ENCODE data around the gene CCL16. TPM values are rescaled to one million over a fixed set of nuclear protein-coding genes. Genes with fewer than 3 reads are reported as not detected.
"Not testable (repeated sequence)": the region's sequence is repeated elsewhere in the genome, so short reads cannot be mapped to it uniquely, and the experiment has no call there.

The CCL16 gene
- polyA plus RNA-seq, 3 donors from 2014 or later = not detected

GRCh38 chr17:36001862-36002603 is 20.7 kb upstream of the CCL16 start:
- Mint-ChIP-seq H3K36me3 (no peaks in the 10 kb centered on the region), H3K9me3 (peaks cover 0 to 2% (median 0%) of the 10 kb centered on the region in 6 donors), H3K27me3 (ENCODE audit: low read depth in 3 of 3) (peaks cover 0 to 2% (median 0%) of the 10 kb centered on the region in 3 donors), H3K27ac (peak overlapping the region in 1 of 6 donors; percentile 49), H3K4me3 (no peak overlapping the region), H3K4me1 (peaks cover 38 to 44% of the 10 kb centered on the region in 2 donors)
- no peak for DNase-seq

- no peaks in the 10 kb centered on the region for H3K36me3 Mint-ChIP-seq
These were observed 19.9 kb upstream of the CCL16 start, which contains the start of gene CCL15 for GRCh38 chr17:36001110-36001771. TSS of gene CCL15 (minus strand) at chr17:36001553. CDS start at chr17:36001492, 61 bp downstream.

GRCh38 chr17:36000732-36001109 is 19.4 kb upstream of the CCL16 start:
- Mint-ChIP-seq H3K4me3 (no peak overlapping the region), H3K4me1 (peaks cover 28 to 34% of the 10 kb centered on the region in 2 donors), H3K36me3 (no peaks in the 10 kb centered on the region), H3K9me3 (peaks cover 0 to 2% (median 0%) of the 10 kb centered on the region in 6 donors), H3K27ac (no peak overlapping the region), H3K27me3 (ENCODE audit: low read depth in 3 of 3) (no peaks in the 10 kb centered on the region)
- no peak for DNase-seq

More at GRCh38 chr17:36001110-36001771, 19.9 kb upstream of the CCL16 start, which contains the start of gene CCL15:
- no peak for DNase-seq
- Mint-ChIP-seq H3K27ac (peak within 1 kb of the TSS in 2 of 6 donors; percentile 49 to 50), H3K4me1 (peaks cover 32 to 39% of the 10 kb centered on the region in 2 donors), H3K4me3 (peak within 1 kb of the TSS in 1 of 5 donors; percentile 2), H3K9me3 (peaks cover 0 to 3% (median 0%) of the 10 kb centered on the region in 6 donors), H3K27me3 (ENCODE audit: low read depth in 3 of 3) (peaks cover 0 to 2% (median 0%) of the 10 kb centered on the region in 3 donors)

GRCh38 chr17:35998756-35999155 is 17.5 kb upstream of the CCL16 start:
- Mint-ChIP-seq H3K4me1 (peaks cover 11 to 16% of the 10 kb centered on the region in 2 donors), H3K27me3 (ENCODE audit: low read depth in 3 of 3) (peaks cover 0 to 2% (median 0%) of the 10 kb centered on the region in 3 donors), H3K36me3 (no peaks in the 10 kb centered on the region), H3K27ac (peak overlapping the region in 5 of 6 donors; percentile 31 to 62 (median 53)), H3K4me3 (no peak overlapping the region), H3K9me3 (peaks cover 0 to 2% (median 0%) of the 10 kb centered on the region in 6 donors)
- DNase-seq = no peak

GRCh38 chr17:35998018-35998545 is 16.8 kb upstream of the CCL16 start:
- H3K36me3 Mint-ChIP-seq = no peaks in the 10 kb centered on the region
- peaks cover 0 to 2% (median 0%) of the 10 kb centered on the region in 3 donors for H3K27me3 Mint-ChIP-seq (ENCODE audit: low read depth in 3 of 3)
- DNase-seq = no peak
- H3K9me3 Mint-ChIP-seq = peaks cover 0 to 2% (median 0%) of the 10 kb centered on the region in 6 donors
- peaks cover 8 to 12% of the 10 kb centered on the region in 2 donors for H3K4me1 Mint-ChIP-seq
- no peak overlapping the region for H3K27ac Mint-ChIP-seq
- peak overlapping the region in 1 of 5 donors; percentile 12 for H3K4me3 Mint-ChIP-seq

GRCh38 chr17:35995346-35995745 is 14.0 kb upstream of the CCL16 start:
- Mint-ChIP-seq H3K27ac (peak overlapping the region in 1 of 6 donors; percentile 22), H3K4me1 (peaks cover 8 to 16% of the 10 kb centered on the region in 2 donors)
- H3K9me3 Mint-ChIP-seq; H3K27me3 Mint-ChIP-seq (ENCODE audit: low read depth in 3 of 3); H3K36me3 Mint-ChIP-seq; DNase-seq; H3K4me3 Mint-ChIP-seq: not testable (repeated sequence)

GRCh38 chr17:35991075-35991474 is 9.8 kb upstream of the CCL16 start:
- Mint-ChIP-seq H3K4me1 (peaks cover 0 to 6% of the 10 kb centered on the region in 2 donors), H3K9me3 (peaks cover 0 to 10% (median 3%) of the 10 kb centered on the region in 6 donors), H3K27ac (peak overlapping the region in 1 of 6 donors; percentile 24), H3K4me3 (peak overlapping the region in 1 of 5 donors; percentile 30), H3K27me3 (ENCODE audit: low read depth in 3 of 3) (peaks cover 0 to 5% (median 0%) of the 10 kb centered on the region in 3 donors), H3K36me3 (peaks cover 0 to 9% (median 4%) of the 10 kb centered on the region in 3 donors)
- DNase-seq = no peak

- no peak overlapping the region for H3K4me3 Mint-ChIP-seq
These were observed 6.9 kb upstream of the CCL16 start for GRCh38 chr17:35988164-35988563.

GRCh38 chr17:35986643-35987042 is 5.3 kb upstream of the CCL16 start, which contains the start of gene CCL14:
TSS of gene CCL14 (minus strand) at chr17:35986729. CDS start at chr17:35986649, 80 bp downstream.
- Mint-ChIP-seq H3K27me3 (ENCODE audit: low read depth in 3 of 3) (peaks cover 0 to 2% (median 2%) of the 10 kb centered on the region in 3 donors), H3K4me3 (no peak within 1 kb of the TSS), H3K9me3 (peaks cover 0 to 10% (median 3%) of the 10 kb centered on the region in 6 donors), H3K27ac (peak within 1 kb of the TSS in 3 of 6 donors; percentile 20 to 53 (median 38)), H3K36me3 (peaks cover 0 to 9% (median 4%) of the 10 kb centered on the region in 3 donors), H3K4me1 (peaks cover 18 to 28% of the 10 kb centered on the region in 2 donors)
- no peak for DNase-seq

More at GRCh38 chr17:35988164-35988563, 6.9 kb upstream of the CCL16 start:
- no peak for DNase-seq
- peaks cover 4 to 13% of the 10 kb centered on the region in 2 donors for H3K4me1 Mint-ChIP-seq
- peak overlapping the region in 2 of 6 donors; percentile 19 to 43 for H3K27ac Mint-ChIP-seq
- peaks cover 0 to 9% (median 4%) of the 10 kb centered on the region in 3 donors for H3K36me3 Mint-ChIP-seq
- H3K27me3 Mint-ChIP-seq (ENCODE audit: low read depth in 3 of 3) = peaks cover 0 to 3% (median 2%) of the 10 kb centered on the region in 3 donors
- peaks cover 0 to 10% (median 3%) of the 10 kb centered on the region in 6 donors for H3K9me3 Mint-ChIP-seq

GRCh38 chr17:35984140-35984539 is 2.8 kb upstream of the CCL16 start:
- H3K36me3 Mint-ChIP-seq = peaks cover 0 to 12% (median 5%) of the 10 kb centered on the region in 3 donors
- peaks cover 20 to 25% of the 10 kb centered on the region in 2 donors for H3K4me1 Mint-ChIP-seq
- no peak for DNase-seq
- H3K27me3 Mint-ChIP-seq (ENCODE audit: low read depth in 3 of 3) = peaks cover 0 to 3% (median 2%) of the 10 kb centered on the region in 3 donors
- H3K9me3 Mint-ChIP-seq = peaks cover 0 to 6% (median 3%) of the 10 kb centered on the region in 6 donors
- H3K4me3 Mint-ChIP-seq = no peak overlapping the region
- peak overlapping the region in 2 of 6 donors; percentile 37 to 65 for H3K27ac Mint-ChIP-seq

- Mint-ChIP-seq H3K4me1 (peaks cover 32 to 33% of the 10 kb centered on the region in 2 donors), H3K27me3 (ENCODE audit: low read depth in 3 of 3) (peaks cover 0 to 3% (median 2%) of the 10 kb centered on the region in 3 donors), H3K27ac (peak overlapping the region in 4 of 6 donors; percentile 41 to 81 (median 68)), H3K36me3 (peaks cover 0 to 14% (median 5%) of the 10 kb centered on the region in 3 donors), H3K9me3 (peaks cover 0 to 2% (median 0%) of the 10 kb centered on the region in 6 donors), H3K4me3 (no peak overlapping the region)
- no peak for DNase-seq
These were observed 1.3 kb upstream of the CCL16 start for GRCh38 chr17:35982409-35983191.

GRCh38 chr17:35981908-35982330 is 622 bp upstream of the CCL16 start:
- peaks cover 0 to 3% (median 2%) of the 10 kb centered on the region in 3 donors for H3K27me3 Mint-ChIP-seq (ENCODE audit: low read depth in 3 of 3)
- peaks cover 0 to 14% (median 5%) of the 10 kb centered on the region in 3 donors for H3K36me3 Mint-ChIP-seq
- H3K4me1 Mint-ChIP-seq = peaks cover 36 to 38% of the 10 kb centered on the region in 2 donors
- H3K4me3 Mint-ChIP-seq = no peak overlapping the region
- H3K9me3 Mint-ChIP-seq = peaks cover 0 to 2% (median 0%) of the 10 kb centered on the region in 6 donors
- H3K27ac Mint-ChIP-seq = peak overlapping the region in 4 of 6 donors; percentile 41 to 81 (median 68)
- peak; percentile 17 to 37 (median 33) for DNase-seq
